Measurements from ENCODE around the gene SLC25A21.
A peak's percentile ranks its signal among the peaks of the same experiment; 100 is the strongest.

SLC25A21 gene

GRCh38 chr14:36975834-36976233, 196.6 kb downstream of the SLC25A21 start:
- TF ChIP-seq CTCF (IDR thresholded peaks at IDR 0.05; ENCODE audit: insufficient read depth, low read depth, low read length, missing control alignments): peak; percentile 32
- H3K4me3 ChIP-seq (ENCODE audit: low read length): no peak overlapping the region
- peak; percentile 62 for DNase-seq (ENCODE audit: low read depth)

GRCh38 chr14:36974985-36975384, 197.4 kb downstream of the SLC25A21 start:
- no peak overlapping the region for H3K4me3 ChIP-seq (ENCODE audit: low read length)
- peak; percentile 58 for DNase-seq (ENCODE audit: low read depth)
- TF ChIP-seq CTCF (IDR thresholded peaks at IDR 0.05; ENCODE audit: insufficient read depth, low read depth, low read length, missing control alignments): no peak

GRCh38 chr14:36973806-36974442, 198.5 kb downstream of the SLC25A21 start:
- H3K4me3 ChIP-seq (ENCODE audit: low read length): no peak overlapping the region
- no peak for TF ChIP-seq CTCF (IDR thresholded peaks at IDR 0.05; ENCODE audit: insufficient read depth, low read depth, low read length, missing control alignments)
- peak; percentile 92 for DNase-seq (ENCODE audit: low read depth)

- H3K4me3 ChIP-seq (ENCODE audit: low read length): no peak overlapping the region
- TF ChIP-seq CTCF (IDR thresholded peaks at IDR 0.05; ENCODE audit: insufficient read depth, low read depth, low read length, missing control alignments): no peak
- DNase-seq (ENCODE audit: low read depth): no peak
Measured at GRCh38 chr14:36971263-36971855, 201.0 kb downstream of the SLC25A21 start.

DNA sequence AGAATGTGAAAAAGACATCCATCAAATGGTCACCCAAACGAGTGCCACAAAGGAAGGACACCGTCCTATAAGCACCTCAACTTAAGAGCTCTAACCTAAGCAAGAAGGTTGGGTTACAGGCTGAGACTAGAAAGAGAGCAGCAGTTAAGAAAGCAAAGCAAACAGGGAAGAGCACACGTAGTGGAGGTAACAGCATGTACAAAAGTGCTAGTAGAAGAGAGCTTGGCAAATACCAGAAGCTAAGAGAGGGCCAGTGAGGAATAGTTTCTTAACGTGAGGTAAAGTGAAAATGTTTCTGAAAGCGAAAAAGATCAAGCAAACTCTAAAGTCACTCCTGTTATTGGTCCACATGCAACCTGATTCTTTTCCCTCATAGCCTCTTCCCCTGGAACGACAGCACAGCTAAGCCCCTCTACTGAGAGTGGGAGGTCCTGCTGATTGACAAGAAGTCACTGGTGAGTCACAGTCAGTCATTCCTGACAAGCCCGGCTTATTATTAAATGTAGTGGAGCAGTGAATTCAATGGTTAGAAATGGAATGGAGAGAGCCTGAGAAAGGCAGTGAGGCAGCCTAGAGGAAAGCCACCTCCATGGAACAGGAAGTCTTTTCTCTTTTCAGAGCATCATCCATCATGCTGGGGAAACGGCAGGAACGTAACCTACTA, 204.4 kb downstream of the SLC25A21 start:
- no peak overlapping the region for H3K4me3 ChIP-seq (ENCODE audit: low read length)
- no peak for TF ChIP-seq CTCF (IDR thresholded peaks at IDR 0.05; ENCODE audit: insufficient read depth, low read depth, low read length, missing control alignments)
- peak; percentile 37 for DNase-seq (ENCODE audit: low read depth)

- no peak overlapping the region for H3K4me3 ChIP-seq (ENCODE audit: low read length)
- DNase-seq (ENCODE audit: low read depth): no peak
- no peak for TF ChIP-seq CTCF (IDR thresholded peaks at IDR 0.05; ENCODE audit: insufficient read depth, low read depth, low read length, missing control alignments)
Measured at GRCh38 chr14:36955967-36956366, 216.4 kb downstream of the SLC25A21 start.

Data from epithelial cell of esophagus (primary cell).